SK-N-SH (cell line): Measurements from ENCODE around the gene SLC25A46. TPM values are rescaled to one million over a fixed set of nuclear protein-coding genes. Genes with fewer than 3 reads are reported as not detected.

Experiments used
- CTCF ChIA-PET: fragments of 300-600, 350-600 bp; formaldehyde crosslinking; extraction: SDS; loops from one replicate; lab custom pipeline; 2021; lab: Yijun Ruan, JAX
- POLR2A ChIA-PET: fragments of 350-600 bp; sonication (Branson Sonifier 250); formaldehyde crosslinking; extraction: SDS; loops from one replicate; lab custom pipeline; 2020; ENCODE audit warnings: antibody characterized with exemption, inconsistent platforms; lab: Yijun Ruan, JAX
- DNase-seq: peaks from one replicate; pipeline ENCODE4 v3.0.0; 2012
- H2AFZ ChIP-seq: fragments of 200-600 bp; sonication (generic); 2 replicates; pipeline ENCODE4 v1.8.1; 2016; ENCODE audit warnings: antibody characterized with exemption, mild to moderate bottlenecking, low read depth
- H3F3A ChIP-seq: fragments of 200-600 bp; sonication (generic); replicated peaks from 2 replicates; pipeline ENCODE3; 2016; ENCODE audit warnings: antibody characterized with exemption, mild to moderate bottlenecking; ENCODE audit not compliant: insufficient read depth
- H3K27ac ChIP-seq, 2 experiments: fragments of 200-500 bp in 1 of 2; fragments of 200-600 bp in 1 of 2; sonication (Bioruptor generic) in 1 of 2; sonication (generic), shearing (Covaris generic) in 1 of 2; 2 replicates each; pipeline versions ENCODE4 v1.5.1 to v1.6.1; 2014 to 2016; ENCODE audit warnings: low read depth in 2 of 2, inconsistent platforms in 1 of 2, low read length in 1 of 2, mild to moderate bottlenecking in 1 of 2, mixed read lengths in 1 of 2
- H3K27me3 ChIP-seq: fragments of 200-600 bp; sonication (generic), shearing (Covaris generic); 2 replicates; pipeline ENCODE4 v1.6.1; 2016; ENCODE audit warnings: mixed run types; ENCODE audit not compliant: insufficient read depth
- H3K36me3 ChIP-seq, 2 experiments: fragments of 200-500 bp in 1 of 2; fragments of 200-600 bp in 1 of 2; sonication (Bioruptor generic) in 1 of 2; sonication (generic) in 1 of 2; replicated peaks in 1 of 2; 2 replicates each; pipeline versions ENCODE3 to v1.5.1; 2014 to 2016; ENCODE audit warnings: low read length in 1 of 2, mild to moderate bottlenecking in 1 of 2; ENCODE audit not compliant: insufficient read depth in 2 of 2, control insufficient read depth in 1 of 2
- H3K4me1 ChIP-seq, 2 experiments: fragments of 200-500 bp in 1 of 2; fragments of 200-600 bp in 1 of 2; sonication (Bioruptor generic) in 1 of 2; sonication (generic), shearing (Covaris generic) in 1 of 2; 2 replicates each; pipeline versions ENCODE4 v1.5.1 to v1.6.1; 2014 to 2016; ENCODE audit warnings: low read depth in 1 of 2, low read length in 1 of 2, mixed run types in 1 of 2; ENCODE audit not compliant: insufficient read depth in 2 of 2, control insufficient read depth in 1 of 2
- H3K4me2 ChIP-seq: fragments of 200-600 bp; sonication (generic), shearing (Covaris generic); 2 replicates; pipeline ENCODE4 v1.6.1; 2017; ENCODE audit warnings: mixed run types
- H3K4me3 ChIP-seq, 2 experiments: fragments of 200-500 bp in 1 of 2; fragments of 200-600 bp in 1 of 2; sonication (Bioruptor generic) in 1 of 2; sonication (generic), shearing (Covaris generic) in 1 of 2; 2 replicates each; pipeline versions ENCODE4 v1.5.1 to v1.8.1; 2014 to 2016; ENCODE audit warnings: low read depth in 2 of 2, inconsistent platforms in 1 of 2, low read length in 1 of 2, mild to moderate bottlenecking in 1 of 2, mixed read lengths in 1 of 2, moderate library complexity in 1 of 2
- H3K79me2 ChIP-seq: fragments of 200-600 bp; sonication (generic); 2 replicates; pipeline ENCODE4 v1.8.1; 2017; ENCODE audit warnings: mild to moderate bottlenecking; ENCODE audit not compliant: insufficient read depth
- H3K9ac ChIP-seq: fragments of 200-600 bp; sonication (generic); 2 replicates; pipeline ENCODE4 v1.6.1; 2017; ENCODE audit warnings: mixed run types
- H3K9me2 ChIP-seq: fragments of 200-600 bp; sonication (generic); 2 replicates; pipeline ENCODE4 v1.6.1; 2017; ENCODE audit warnings: mixed run types
- H3K9me3 ChIP-seq: fragments of 200-600 bp; sonication (generic); 2 replicates; pipeline ENCODE4 v1.6.1; 2017; ENCODE audit warnings: mixed run types, mild to moderate bottlenecking, moderate library complexity
- H4K20me1 ChIP-seq: fragments of 200-600 bp; sonication (generic); 2 replicates; pipeline ENCODE4 v1.6.1; 2017; ENCODE audit warnings: mild to moderate bottlenecking, mixed run types; ENCODE audit not compliant: insufficient read depth
- CHD2 ChIP-seq: fragments of 150-350 bp; IDR thresholded peaks from 2 replicates; pipeline ENCODE4 v1.6.1; 2018; ENCODE audit warnings: low read length; ENCODE audit not compliant: partially characterized antibody
- CTCF ChIP-seq: fragments of 200-600 bp; sonication (generic); IDR thresholded peaks from 2 replicates; pipeline ENCODE4 v1.6.1; 2017; ENCODE audit warnings: antibody characterized with exemption, mild to moderate bottlenecking, moderate library complexity
- ELF1 ChIP-seq: IDR thresholded peaks from 2 replicates; pipeline ENCODE4 v1.4.0; 2012
- EP300 ChIP-seq, 2 experiments: IDR thresholded peaks; 2 replicates each; pipeline versions ENCODE4 v1.4.0 to v1.6.1; 2012; ENCODE audit warnings: borderline replicate concordance in 1 of 2, low read depth in 1 of 2, low read length in 1 of 2
- GABPA ChIP-seq: IDR thresholded peaks from 2 replicates; pipeline ENCODE4 v1.4.0; 2012; ENCODE audit warnings: low read depth, mild to moderate bottlenecking
- NFIC ChIP-seq: IDR thresholded peaks from 2 replicates; pipeline ENCODE4 v1.4.0; 2012; ENCODE audit warnings: borderline replicate concordance
- POLR2AphosphoS5 ChIP-seq: IDR thresholded peaks from 2 replicates; pipeline ENCODE4 v1.6.1; 2012; ENCODE audit warnings: low read depth, low read length
- RAD21 ChIP-seq: IDR thresholded peaks from 2 replicates; pipeline ENCODE4 v1.6.1; 2012; ENCODE audit warnings: mild to moderate bottlenecking, low read length
- RCOR1 ChIP-seq: fragments of 150-350 bp; IDR thresholded peaks from 2 replicates; pipeline ENCODE4 v1.6.1; 2017; ENCODE audit warnings: antibody characterized with exemption, low read length
- REST ChIP-seq: IDR thresholded peaks from 2 replicates; pipeline ENCODE4 v1.6.1; 2012; ENCODE audit warnings: mild to moderate bottlenecking, low read depth, low read length, moderate library complexity
- RXRA ChIP-seq: IDR thresholded peaks from 2 replicates; pipeline ENCODE4 v1.4.0; 2012; ENCODE audit warnings: low read depth, mild to moderate bottlenecking, borderline replicate concordance
- SIN3A ChIP-seq: IDR thresholded peaks from 2 replicates; pipeline ENCODE4 v1.6.1; 2012; ENCODE audit warnings: low read depth, mild to moderate bottlenecking, low read length, moderate library complexity, borderline replicate concordance
- TCF12 ChIP-seq: IDR thresholded peaks from 2 replicates; pipeline ENCODE4 v1.4.0; 2012
- USF1 ChIP-seq: IDR thresholded peaks from 2 replicates; pipeline ENCODE4 v1.4.0; 2012; ENCODE audit warnings: low read depth, borderline replicate concordance
- USF2 ChIP-seq: fragments of 150-350 bp; IDR thresholded peaks from 2 replicates; pipeline ENCODE4 v1.6.1; 2017; ENCODE audit warnings: antibody characterized with exemption, low read length, low read depth, borderline replicate concordance
- WGBS: methylation state at CpG from one replicate; pipeline ENCODE4 v1.1.6; 2017; ENCODE audit warnings: low lambda C conversion rate; 5-methylcytosine and 5-hydroxymethylcytosine counted together
- polyA plus RNA-seq, 3 experiments: library from polyadenylated mRNA; depleted of rRNA; stranded (reverse); fragments of >200 nt; gene quantifications; 2 replicates each; pipeline ENCODE4 v1.2.3, GENCODE V29; 2012

SLC25A46 gene
- polyA plus RNA-seq, 1 of the 3 experiments (the other 2 are of a cell fraction), result 15.7 TPM

DNA sequence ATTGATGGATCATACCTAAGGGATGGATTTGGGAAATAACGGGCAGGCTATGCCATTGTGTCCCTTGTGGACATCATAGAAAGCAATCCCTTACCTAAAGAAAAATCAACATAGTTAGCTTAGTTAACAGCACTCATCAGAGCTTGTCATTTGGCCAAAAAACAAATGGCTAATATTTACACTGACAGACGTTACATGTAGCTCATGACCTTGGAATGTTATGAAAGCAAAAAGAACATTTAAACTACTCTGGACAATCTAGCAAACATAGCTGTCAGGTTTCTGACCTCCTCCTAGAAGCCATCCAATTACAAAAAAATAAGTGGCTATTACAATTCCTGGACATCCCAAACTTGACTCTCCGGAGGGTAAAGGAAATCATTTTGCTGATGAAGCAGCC is 36.1 kb upstream of the SLC25A46 start:
- no peak overlapping the region for H3K4me3 ChIP-seq
- POLR2A ChIA-PET, result no interaction called here
- no peaks in the 10 kb centered on the region for H3K27me3 ChIP-seq
- H3K4me2 ChIP-seq, result no peak overlapping the region
- H3K9me2 ChIP-seq, result no peaks in the 10 kb centered on the region
- no peaks in the 10 kb centered on the region for H3K79me2 ChIP-seq
- no peaks in the 10 kb centered on the region for H3F3A ChIP-seq
- H3K9ac ChIP-seq, result no peak overlapping the region
- 44% methylated on average over 3 of the region's 3 CpGs for WGBS
- H3K4me1 ChIP-seq, result no peaks in the 10 kb centered on the region
- no peaks in the 10 kb centered on the region for H3K36me3 ChIP-seq
- no peaks in the 10 kb centered on the region for H4K20me1 ChIP-seq
- no peak overlapping the region for H2AFZ ChIP-seq
- no peak for TF ChIP-seq RCOR1
- no peak for TF ChIP-seq CHD2
- TF ChIP-seq POLR2AphosphoS5, result no peak
- no peak for TF ChIP-seq TCF12
- no peak for TF ChIP-seq NFIC
- no peak for TF ChIP-seq USF2
- TF ChIP-seq RXRA, result no peak
- TF ChIP-seq RAD21, result no peak
- TF ChIP-seq GABPA, result no peak
- TF ChIP-seq REST, result no peak
- TF ChIP-seq USF1, result no peak
- no peak for TF ChIP-seq EP300 (IDR thresholded peaks at IDR 0.05; ENCODE audit: borderline replicate concordance in 1 of 2, low read depth in 1 of 2, low read length in 1 of 2)
- no peak for TF ChIP-seq CTCF
- no peak for TF ChIP-seq SIN3A
- no peak for TF ChIP-seq ELF1
- no peak overlapping the region for H3K27ac ChIP-seq
- DNase-seq, result no peak
- CTCF ChIA-PET, result interaction anchor here (1.1 kb wide), 1 partner anchor 22 kb away, joined by 3 read pairs; no protein-coding TSS in a partner anchor
- H3K9me3 ChIP-seq, result no peaks in the 10 kb centered on the region
